ENCODE results near the gene CNTROB.
A peak's percentile ranks its signal among the peaks of the same experiment; 100 is the strongest.

The CNTROB gene

GRCh38 chr17:7987112-7987893 lies 55.3 kb downstream of the CNTROB start:
- DNase-seq (ENCODE audit: low read depth): no peak

GRCh38 chr17:7988750-7989178 lies 56.8 kb downstream of the CNTROB start:
- DNase-seq (ENCODE audit: low read depth): no peak

- peak; percentile 90 for DNase-seq (ENCODE audit: low read depth)
Observed at GRCh38 chr17:7989781-7990655, 58.0 kb downstream of the CNTROB start.

GRCh38 chr17:7992516-7992915 lies 60.5 kb downstream of the CNTROB start:
- no peak for DNase-seq (ENCODE audit: low read depth)

- no peak for DNase-seq (ENCODE audit: low read depth)
Observed at GRCh38 chr17:7992924-7993323, 60.9 kb downstream of the CNTROB start.

- no peak for DNase-seq (ENCODE audit: low read depth)
Observed at GRCh38 chr17:7993972-7994589, 62.1 kb downstream of the CNTROB start.

- no peak for DNase-seq (ENCODE audit: low read depth)
Observed at GRCh38 chr17:7995724-7996123, 63.7 kb downstream of the CNTROB start.

GRCh38 chr17:7997186-7997585 lies 65.2 kb downstream of the CNTROB start:
- DNase-seq (ENCODE audit: low read depth): no peak

All from stimulated activated CD8-positive, alpha-beta memory T cell treated with anti-CD3 and anti-CD28 coated beads, Interleukin-4, amount 100 ng/mL, for 24 hours (primary cell).